HAP-1 (cell line): Measurements from ENCODE around the gene ANKS1B.
A peak's percentile ranks its signal among the peaks of the same experiment; 100 is the strongest.
"Not testable (repeated sequence)": the region's sequence is repeated elsewhere in the genome, so short reads cannot be mapped to it uniquely, and the experiment has no call there.

Experiments
- DNase-seq, 2 experiments: peaks; one replicate each; pipeline ENCODE4 v3.0.0-alpha.2; 2016 to 2020; ENCODE audit warnings: low spot score in 2 of 2
- H3K27me3 ChIP-seq: fragments of 250-450 bp; sonication (Bioruptor Pico); 2 replicates; pipeline ENCODE4 v1.5.1; 2020; ENCODE audit warnings: low read depth, mild to moderate bottlenecking, moderate library complexity
- H3K36me3 ChIP-seq: fragments of 250-450 bp; sonication (Bioruptor Pico); replicated peaks from 2 replicates; pipeline ENCODE4 v1.5.1; 2020; ENCODE audit warnings: mild to moderate bottlenecking
- H3K4me1 ChIP-seq: fragments of 250-450 bp; sonication (Bioruptor Pico); 2 replicates; pipeline ENCODE4 v1.5.1; 2020; ENCODE audit warnings: mild to moderate bottlenecking
- H3K4me3 ChIP-seq: fragments of 250-450 bp; sonication (Bioruptor Pico); 2 replicates; pipeline ENCODE4 v1.5.1; 2020; ENCODE audit warnings: mild to moderate bottlenecking, moderate library complexity
- H3K9me3 ChIP-seq: fragments of 250-450 bp; sonication (Bioruptor Pico); 2 replicates; pipeline ENCODE4 v1.5.1; 2020; ENCODE audit warnings: mild to moderate bottlenecking, moderate library complexity
- in situ Hi-C: fragments of 300-500 bp; cut with MboI; formaldehyde crosslinking; loops from 3 replicates; pipeline ENCODE4 v1.14.3; 2020; ENCODE audit warnings: low sequenced_read_pairs, inconsistent platforms, mixed read lengths

The ANKS1B gene

GRCh38 chr12:98852181-98852580 lies 1132.6 kb downstream of the ANKS1B start:
- Histone ChIP-seq H3K4me1 (no peaks in the 10 kb centered on the region), H3K36me3 (no peaks in the 10 kb centered on the region), H3K9me3 (no peaks in the 10 kb centered on the region), H3K4me3 (no peak overlapping the region), H3K27me3 (peaks cover 9% of the 10 kb centered on the region)
- DNase-seq: no peak
- in situ Hi-C loops: no loop called here

GRCh38 chr12:98847242-98847641 lies 1137.5 kb downstream of the ANKS1B start:
- Histone ChIP-seq H3K36me3 (no peaks in the 10 kb centered on the region), H3K4me3 (no peak overlapping the region), H3K27me3 (peaks cover 13% of the 10 kb centered on the region), H3K4me1 (no peaks in the 10 kb centered on the region), H3K9me3 (no peaks in the 10 kb centered on the region)
- in situ Hi-C loops: no loop called here
- no peak for DNase-seq

GRCh38 chr12:98845957-98846356 lies 1138.8 kb downstream of the ANKS1B start:
- Histone ChIP-seq H3K9me3 (no peaks in the 10 kb centered on the region), H3K27me3 (peaks cover 20% of the 10 kb centered on the region), H3K4me1 (no peaks in the 10 kb centered on the region), H3K36me3 (no peaks in the 10 kb centered on the region), H3K4me3 (no peak overlapping the region)
- DNase-seq: no peak
- in situ Hi-C loops: no loop called here

GRCh38 chr12:98840325-98840724 lies 1144.4 kb downstream of the ANKS1B start:
- Histone ChIP-seq H3K27me3 (peaks cover 51% of the 10 kb centered on the region), H3K36me3 (no peaks in the 10 kb centered on the region), H3K4me1 (no peaks in the 10 kb centered on the region), H3K4me3 (no peak overlapping the region), H3K9me3 (no peaks in the 10 kb centered on the region)
- DNase-seq: no peak
- in situ Hi-C loops: no loop called here

- Histone ChIP-seq H3K36me3 (no peaks in the 10 kb centered on the region), H3K9me3 (no peaks in the 10 kb centered on the region), H3K27me3 (peaks cover 63% of the 10 kb centered on the region), H3K4me1 (no peaks in the 10 kb centered on the region), H3K4me3 (no peak overlapping the region)
- DNase-seq: peak in 1 of 2 experiments; percentile 14
- in situ Hi-C loops: no loop called here
Observed at GRCh38 chr12:98838231-98838647, 1146.5 kb downstream of the ANKS1B start.

- H3K4me1 ChIP-seq, H3K4me3 ChIP-seq, DNase-seq, H3K36me3 ChIP-seq, in situ Hi-C loops, H3K9me3 ChIP-seq: not testable (repeated sequence)
- peaks cover 62% of the 10 kb centered on the region for H3K27me3 ChIP-seq
Observed at GRCh38 chr12:98837134-98837752, 1147.5 kb downstream of the ANKS1B start.

- DNase-seq: no peak
- H3K4me1 ChIP-seq: no peaks in the 10 kb centered on the region
- no peaks in the 10 kb centered on the region for H3K9me3 ChIP-seq
- no peaks in the 10 kb centered on the region for H3K36me3 ChIP-seq
- H3K4me3 ChIP-seq: no peak overlapping the region
- in situ Hi-C loops: no loop called here
- H3K27me3 ChIP-seq: peaks cover 19% of the 10 kb centered on the region
Observed at GRCh38 chr12:98830657-98831056, 1154.1 kb downstream of the ANKS1B start.

GRCh38 chr12:98828802-98829600 lies 1155.7 kb downstream of the ANKS1B start:
- Histone ChIP-seq H3K36me3 (no peaks in the 10 kb centered on the region), H3K4me1 (peaks cover 2% of the 10 kb centered on the region; the same call in 1 of the 2 replicates), H3K27me3 (peaks cover 9% of the 10 kb centered on the region; the same call in 1 of the 2 replicates), H3K9me3 (no peaks in the 10 kb centered on the region), H3K4me3 (no peak overlapping the region)
- DNase-seq: no peak
- in situ Hi-C loops: no loop called here

GRCh38 chr12:98823012-98823411 lies 1161.7 kb downstream of the ANKS1B start:
- H3K36me3 ChIP-seq: no peaks in the 10 kb centered on the region
- H3K27me3 ChIP-seq: no peaks in the 10 kb centered on the region
- in situ Hi-C loops: no loop called here
- peaks cover 22% of the 10 kb centered on the region for H3K4me1 ChIP-seq
- no peak for DNase-seq
- H3K4me3 ChIP-seq: no peak overlapping the region
- H3K9me3 ChIP-seq: no peaks in the 10 kb centered on the region

GRCh38 chr12:98821866-98822265 lies 1162.9 kb downstream of the ANKS1B start:
- no peaks in the 10 kb centered on the region for H3K36me3 ChIP-seq
- in situ Hi-C loops: no loop called here
- no peaks in the 10 kb centered on the region for H3K9me3 ChIP-seq
- peaks cover 22% of the 10 kb centered on the region for H3K4me1 ChIP-seq
- H3K4me3 ChIP-seq: no peak overlapping the region
- DNase-seq: no peak
- no peaks in the 10 kb centered on the region for H3K27me3 ChIP-seq

GRCh38 chr12:98821232-98821631 lies 1163.5 kb downstream of the ANKS1B start:
- in situ Hi-C loops: no loop called here
- H3K27me3 ChIP-seq: no peaks in the 10 kb centered on the region
- H3K4me3 ChIP-seq: no peak overlapping the region
- no peaks in the 10 kb centered on the region for H3K36me3 ChIP-seq
- no peaks in the 10 kb centered on the region for H3K9me3 ChIP-seq
- DNase-seq: no peak
- peaks cover 22% of the 10 kb centered on the region for H3K4me1 ChIP-seq

GRCh38 chr12:98819821-98820404 lies 1164.8 kb downstream of the ANKS1B start:
- in situ Hi-C loops: no loop called here
- H3K36me3 ChIP-seq: no peaks in the 10 kb centered on the region

GRCh38 chr12:98819071-98819470 lies 1165.7 kb downstream of the ANKS1B start:
- no peaks in the 10 kb centered on the region for H3K36me3 ChIP-seq
- H3K4me1 ChIP-seq: peaks cover 21% of the 10 kb centered on the region
- DNase-seq: no peak
- no peaks in the 10 kb centered on the region for H3K9me3 ChIP-seq
- no peaks in the 10 kb centered on the region for H3K27me3 ChIP-seq
- in situ Hi-C loops: no loop called here
- no peak overlapping the region for H3K4me3 ChIP-seq

More at GRCh38 chr12:98819821-98820404, 1164.8 kb downstream of the ANKS1B start:
- H3K4me1 ChIP-seq: peaks cover 22% of the 10 kb centered on the region
- no peaks in the 10 kb centered on the region for H3K9me3 ChIP-seq
- DNase-seq: peak; percentile 40 to 62
- no peaks in the 10 kb centered on the region for H3K27me3 ChIP-seq
- H3K4me3 ChIP-seq: no peak overlapping the region

- Histone ChIP-seq H3K9me3 (no peaks in the 10 kb centered on the region), H3K27me3 (no peaks in the 10 kb centered on the region), H3K36me3 (no peaks in the 10 kb centered on the region), H3K4me3 (no peak overlapping the region), H3K4me1 (peaks cover 19% of the 10 kb centered on the region)
- DNase-seq: no peak
- in situ Hi-C loops: no loop called here
Observed at GRCh38 chr12:98818239-98818638, 1166.5 kb downstream of the ANKS1B start.
